HEK293 (cell line): ENCODE measurements around the gene THSD7A.

Experiments
- CTCF ChIA-PET: fragments of 350-600 bp; formaldehyde crosslinking; extraction: SDS; loops from one replicate; lab custom pipeline; 2021; ENCODE audit warnings: antibody characterized with exemption; lab: Yijun Ruan, JAX
- POLR2A ChIA-PET: fragments of 300-600 bp; formaldehyde crosslinking; extraction: SDS; loops from one replicate; lab custom pipeline; 2020; ENCODE audit warnings: antibody characterized with exemption, inconsistent platforms; lab: Yijun Ruan, JAX
- H3K27ac ChIP-seq: fragments of 200-500 bp; sonication (Bioruptor generic); 2 replicates; pipeline ENCODE4 v1.5.1; 2014; ENCODE audit warnings: low read depth, low read length, control low read depth, inconsistent platforms; ENCODE audit errors: extremely low read depth
- H3K36me3 ChIP-seq, 2 experiments: fragments of 200-500 bp in 1 of 2; sonication (Bioruptor generic) in 1 of 2; 1 replicate in 1 of 2; 2 replicates in 1 of 2; pipeline ENCODE4 v1.5.1; 2014 to 2017; ENCODE audit warnings: inconsistent platforms in 2 of 2, low read length in 2 of 2; ENCODE audit not compliant: control insufficient read depth in 2 of 2, insufficient read depth in 1 of 2
- H3K4me1 ChIP-seq: fragments of 200-500 bp; sonication (Bioruptor generic); 2 replicates; pipeline ENCODE4 v1.5.1; 2014; ENCODE audit warnings: mild to moderate bottlenecking, low read length, inconsistent platforms; ENCODE audit not compliant: control insufficient read depth, insufficient read depth
- H3K4me3 ChIP-seq: 2 replicates; pipeline ENCODE4 v1.5.1; 2011; ENCODE audit warnings: low read depth, mild to moderate bottlenecking, control low read depth, low read length, moderate library complexity
- H3K9me3 ChIP-seq: fragments of 200-500 bp; sonication (Bioruptor generic); 2 replicates; pipeline ENCODE4 v1.5.1; 2014; ENCODE audit warnings: low read depth, low read length, inconsistent platforms; ENCODE audit not compliant: control insufficient read depth, insufficient read depth
- GFI1B ChIP-seq: fragments of 450-650 bp; formaldehyde crosslinking; IDR thresholded peaks from 2 replicates; pipeline ENCODE4 v1.5.1; 2016; ENCODE audit warnings: missing biosample characterization, missing genetic modification characterization
- HOXC10 ChIP-seq: sonication (generic); formaldehyde crosslinking; IDR thresholded peaks from 2 replicates; pipeline ENCODE4 v1.8.1; 2023; ENCODE audit warnings: mild to moderate bottlenecking, missing genetic modification reagents
- PRDM6 ChIP-seq: fragments of 450-650 bp; formaldehyde crosslinking; IDR thresholded peaks from 2 replicates; pipeline ENCODE4 v1.5.1; 2017; ENCODE audit warnings: missing biosample characterization, missing genetic modification characterization
- SALL2 ChIP-seq: fragments of 450-650 bp; formaldehyde crosslinking; IDR thresholded peaks from 2 replicates; pipeline ENCODE4 v1.5.0; 2017; ENCODE audit warnings: missing biosample characterization, mild to moderate bottlenecking, missing genetic modification characterization, borderline replicate concordance
- SP3 ChIP-seq: fragments of 450-650 bp; formaldehyde crosslinking; IDR thresholded peaks from 2 replicates; pipeline ENCODE4 v1.5.1; 2016; ENCODE audit warnings: missing biosample characterization, missing genetic modification characterization
- TRIM28 ChIP-seq: IDR thresholded peaks from 2 replicates; pipeline ENCODE4 v1.6.1; 2011; ENCODE audit warnings: low read length, control low read depth, borderline replicate concordance
- YY2 ChIP-seq: fragments of 450-650 bp; formaldehyde crosslinking; IDR thresholded peaks from 2 replicates; pipeline ENCODE4 v1.5.1; 2016; ENCODE audit warnings: missing biosample characterization, missing genetic modification characterization
- ZBTB17 ChIP-seq: fragments of 450-650 bp; formaldehyde crosslinking; IDR thresholded peaks from 2 replicates; pipeline ENCODE4 v1.5.1; 2016; ENCODE audit warnings: missing biosample characterization, missing genetic modification characterization
- ZBTB6 ChIP-seq: fragments of 450-650 bp; formaldehyde crosslinking; IDR thresholded peaks from 2 replicates; pipeline ENCODE4 v1.5.1; 2017; ENCODE audit warnings: missing biosample characterization, missing genetic modification characterization
- ZIC2 ChIP-seq: fragments of 450-650 bp; formaldehyde crosslinking; IDR thresholded peaks from 2 replicates; pipeline ENCODE4 v1.5.1; 2016; ENCODE audit warnings: missing biosample characterization, missing genetic modification characterization
- ZNF132 ChIP-seq: fragments of 450-650 bp; formaldehyde crosslinking; IDR thresholded peaks from 2 replicates; pipeline ENCODE4 v1.5.1; 2017; ENCODE audit warnings: missing biosample characterization, missing genetic modification characterization, borderline replicate concordance
- ZNF2 ChIP-seq: fragments of 450-650 bp; formaldehyde crosslinking; IDR thresholded peaks from 2 replicates; pipeline ENCODE4 v1.5.1; 2016; ENCODE audit warnings: missing biosample characterization, missing genetic modification characterization
- ZNF248 ChIP-seq: fragments of 450-650 bp; formaldehyde crosslinking; IDR thresholded peaks from 2 replicates; pipeline ENCODE4 v1.5.1; 2017; ENCODE audit warnings: missing biosample characterization, missing genetic modification characterization
- ZNF513 ChIP-seq: fragments of 450-650 bp; IDR thresholded peaks from 2 replicates; pipeline ENCODE4 v1.5.1; 2018; ENCODE audit warnings: missing biosample characterization, missing genetic modification characterization
- ZNF560 ChIP-seq: fragments of 450-650 bp; formaldehyde crosslinking; IDR thresholded peaks from 2 replicates; pipeline ENCODE4 v1.5.1; 2017; ENCODE audit warnings: missing biosample characterization, missing genetic modification characterization, borderline replicate concordance
- ZNF610 ChIP-seq: fragments of 450-650 bp; formaldehyde crosslinking; IDR thresholded peaks from 2 replicates; pipeline ENCODE4 v1.5.1; 2016; ENCODE audit warnings: missing biosample characterization, missing genetic modification characterization, borderline replicate concordance
- ZNF623 ChIP-seq: fragments of 450-650 bp; formaldehyde crosslinking; IDR thresholded peaks from 2 replicates; pipeline ENCODE4 v1.5.1; 2016; ENCODE audit warnings: missing biosample characterization, missing genetic modification characterization
- ZNF629 ChIP-seq: fragments of 450-650 bp; formaldehyde crosslinking; IDR thresholded peaks from 2 replicates; pipeline ENCODE4 v1.5.1; 2017; ENCODE audit warnings: missing biosample characterization, missing genetic modification characterization
- ZNF707 ChIP-seq: fragments of 450-650 bp; formaldehyde crosslinking; IDR thresholded peaks from 2 replicates; pipeline ENCODE4 v1.5.1; 2016; ENCODE audit warnings: missing biosample characterization, missing genetic modification characterization
- ZNF776 ChIP-seq: fragments of 450-650 bp; formaldehyde crosslinking; IDR thresholded peaks from 2 replicates; pipeline ENCODE4 v1.5.0; 2017; ENCODE audit warnings: missing biosample characterization, missing genetic modification characterization, borderline replicate concordance
- ZNF785 ChIP-seq: fragments of 450-650 bp; formaldehyde crosslinking; IDR thresholded peaks from 2 replicates; pipeline ENCODE4 v1.5.1; 2016; ENCODE audit warnings: missing biosample characterization, missing genetic modification characterization
- ZSCAN30 ChIP-seq: fragments of 450-650 bp; IDR thresholded peaks from 2 replicates; pipeline ENCODE4 v1.5.1; 2018; ENCODE audit warnings: missing biosample characterization, mild to moderate bottlenecking, missing genetic modification characterization, moderate library complexity

Gene THSD7A

GRCh38 chr7:11699666-11700065 is 132.3 kb downstream of the THSD7A start (continued):
- TF ChIP-seq ZNF776 (tag by site-specific recombination): no peak
- no peak for TF ChIP-seq ZNF132 (tag by site-specific recombination)
- no peak for TF ChIP-seq YY2 (tag by site-specific recombination)
- TF ChIP-seq ZNF248 (tag by site-specific recombination): no peak
- TF ChIP-seq ZNF707 (tag by site-specific recombination): no peak
- no peak for TF ChIP-seq ZNF610 (tag by site-specific recombination)
- no peak for TF ChIP-seq HOXC10 (CRISPR knock-in tag)

- no peak for TF ChIP-seq ZNF2 (tag by site-specific recombination)
- no peak for TF ChIP-seq ZNF629 (tag by site-specific recombination)
- no peak for TF ChIP-seq ZNF248 (tag by site-specific recombination)
- no peak for TF ChIP-seq ZIC2 (tag by site-specific recombination)
- POLR2A ChIA-PET: no interaction called here
- no peaks in the 10 kb centered on the region for H3K4me1 ChIP-seq
- CTCF ChIA-PET: interaction anchor here (0.8 kb wide), 1 partner anchor 157 kb away, joined by 3 read pairs; no protein-coding TSS in a partner anchor
- no peak overlapping the region for H3K4me3 ChIP-seq
- no peak overlapping the region for H3K27ac ChIP-seq
- H3K36me3 ChIP-seq: no peaks in the 10 kb centered on the region
- H3K9me3 ChIP-seq: no peaks in the 10 kb centered on the region
Measured at GRCh38 chr7:11698384-11698871, 133.6 kb downstream of the THSD7A start.

GRCh38 chr7:11690395-11690794 is 141.6 kb downstream of the THSD7A start:
- Histone ChIP-seq H3K27ac (no peak overlapping the region), H3K4me1 (no peaks in the 10 kb centered on the region), H3K36me3 (no peaks in the 10 kb centered on the region), H3K9me3 (no peaks in the 10 kb centered on the region), H3K4me3 (no peak overlapping the region)
- ChIA-PET POLR2A (no interaction called here), CTCF (no interaction called here)
- TF ChIP-seq ZBTB6 (tag by site-specific recombination) (no peak), ZNF513 (no peak), GFI1B (tag by site-specific recombination) (no peak), ZNF623 (tag by site-specific recombination) (no peak), ZNF560 (no peak), TRIM28 (no peak), ZBTB17 (no peak), SP3 (tag by site-specific recombination) (no peak), ZSCAN30 (tag by site-specific recombination) (no peak), PRDM6 (tag by site-specific recombination) (no peak), ZNF785 (tag by site-specific recombination) (no peak), SALL2 (tag by site-specific recombination) (no peak)
